ENCODE data around the gene NOBOX.

DNA sequence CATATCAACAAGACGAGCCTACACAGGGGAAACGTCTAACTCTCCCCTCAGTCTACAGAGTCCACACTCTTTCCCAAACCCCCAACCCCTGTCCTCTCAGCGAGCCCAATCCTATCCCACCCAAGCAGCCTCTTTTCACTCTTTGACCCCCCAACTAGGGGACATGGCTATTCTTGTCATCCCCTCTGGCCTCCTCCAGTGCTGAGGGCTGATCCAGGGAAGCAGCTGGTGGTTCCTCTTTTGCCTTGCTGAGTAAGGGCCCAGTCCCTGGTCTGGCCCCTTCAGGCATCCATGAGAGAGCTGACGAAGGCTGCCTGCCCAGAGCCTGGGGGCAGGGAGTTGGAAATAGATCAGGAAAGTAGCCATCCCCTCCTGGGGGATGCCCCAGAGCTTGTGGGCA is 6.4 kb downstream of the NOBOX start:
- TF ChIP-seq CTCF (conservative IDR thresholded peaks at IDR 0.05), result no peak
- no peak for TF ChIP-seq ZFX (IDR thresholded peaks at IDR 0.05)
